Renal cortex interstitium (tissue), 11 donors: Measurements from ENCODE around the gene RETREG3. TPM values are rescaled to one million over a fixed set of nuclear protein-coding genes. Genes with fewer than 3 reads are reported as not detected.

Experiments used
- DNase-seq, 11 donors: peaks; one replicate each; pipeline ENCODE4 v3.0.0-alpha.2; 2013; ENCODE audit warnings: low read depth in 9 of 11, low spot score in 4 of 11; ENCODE audit errors: extremely low read depth in 1 of 11
- polyA plus RNA-seq, 3 donors: library from polyadenylated mRNA; unstranded; fragments of 120-200 nt; gene quantifications; one replicate each; pipeline ENCODE4 v1.2.1, GENCODE V29; 2013; ENCODE audit not compliant: insufficient read length in 3 of 3

RETREG3 gene
- polyA plus RNA-seq, 3 donors: 44.7 to 65.3 (median 46.9) TPM

- no peak for DNase-seq
These were observed 29.2 kb downstream of the RETREG3 start for GRCh38 chr17:42579794-42580551.

GRCh38 chr17:42578282-42578869, 30.8 kb downstream of the RETREG3 start:
- DNase-seq: peak in 9 of 11 donors; percentile 56 to 82 (median 70)

GRCh38 chr17:42577532-42578281, 31.5 kb downstream of the RETREG3 start, which contains the start of gene PSMC3IP:
Gene PSMC3IP, minus strand, starts transcription at chr17:42577729. Its CDS starts 43 bp downstream, at chr17:42577686.
- DNase-seq: peak in 10 of 11 donors; percentile 82 to 94 (median 88)

GRCh38 chr17:42577140-42577531, 32.0 kb downstream of the RETREG3 start:
- DNase-seq: no peak

- DNase-seq: no peak
These were observed 34.7 kb downstream of the RETREG3 start for GRCh38 chr17:42574463-42574862.

GRCh38 chr17:42573095-42573494, 36.1 kb downstream of the RETREG3 start:
- DNase-seq: no peak

- DNase-seq: no peak
These were observed 37.5 kb downstream of the RETREG3 start for GRCh38 chr17:42571435-42572225.

- no peak for DNase-seq
These were observed 40.6 kb downstream of the RETREG3 start for GRCh38 chr17:42568341-42569111.

GRCh38 chr17:42566883-42567573, 42.1 kb downstream of the RETREG3 start, which contains the start of gene MLX:
Gene MLX, plus strand, starts transcription at chr17:42567100. Its CDS starts 25 bp downstream, at chr17:42567125.
- DNase-seq: peak in 10 of 11 donors; percentile 69 to 87 (median 83)

GRCh38 chr17:42566215-42566882, 42.8 kb downstream of the RETREG3 start:
- DNase-seq: no peak

- no peak for DNase-seq
These were observed 43.5 kb downstream of the RETREG3 start for GRCh38 chr17:42565523-42566214.

GRCh38 chr17:42564815-42565522, 44.2 kb downstream of the RETREG3 start:
- no peak for DNase-seq

GRCh38 chr17:42563950-42564349, 45.2 kb downstream of the RETREG3 start:
- no peak for DNase-seq

- DNase-seq: no peak
These were observed 45.6 kb downstream of the RETREG3 start for GRCh38 chr17:42563543-42563942.

GRCh38 chr17:42563143-42563509, 46.0 kb downstream of the RETREG3 start:
- DNase-seq: no peak
